Endothelial cell of umbilical vein (primary cell): Measurements from ENCODE around the gene TDRKH.

ENCODE experiments used
- CTCF ChIP-seq, 2 donors: IDR thresholded peaks; 1 replicate in 1 of 2; 2 replicates in 1 of 2; pipeline ENCODE4 v1.5.1; 2011; ENCODE audit warnings: low read length in 2 of 2, mild to moderate bottlenecking in 2 of 2, moderate library complexity in 2 of 2, control low read depth in 1 of 2, inconsistent platforms in 1 of 2, low read depth in 1 of 2; ENCODE audit not compliant: insufficient read depth in 1 of 2; ENCODE audit errors: extremely low read depth in 1 of 2
- EZH2 ChIP-seq: IDR thresholded peaks from 2 replicates; pipeline ENCODE4 v1.6.1; 2012; ENCODE audit warnings: borderline replicate concordance, low read depth, mild to moderate bottlenecking, moderate library complexity, low read length, inconsistent platforms; ENCODE audit not compliant: severe bottlenecking

DNA sequence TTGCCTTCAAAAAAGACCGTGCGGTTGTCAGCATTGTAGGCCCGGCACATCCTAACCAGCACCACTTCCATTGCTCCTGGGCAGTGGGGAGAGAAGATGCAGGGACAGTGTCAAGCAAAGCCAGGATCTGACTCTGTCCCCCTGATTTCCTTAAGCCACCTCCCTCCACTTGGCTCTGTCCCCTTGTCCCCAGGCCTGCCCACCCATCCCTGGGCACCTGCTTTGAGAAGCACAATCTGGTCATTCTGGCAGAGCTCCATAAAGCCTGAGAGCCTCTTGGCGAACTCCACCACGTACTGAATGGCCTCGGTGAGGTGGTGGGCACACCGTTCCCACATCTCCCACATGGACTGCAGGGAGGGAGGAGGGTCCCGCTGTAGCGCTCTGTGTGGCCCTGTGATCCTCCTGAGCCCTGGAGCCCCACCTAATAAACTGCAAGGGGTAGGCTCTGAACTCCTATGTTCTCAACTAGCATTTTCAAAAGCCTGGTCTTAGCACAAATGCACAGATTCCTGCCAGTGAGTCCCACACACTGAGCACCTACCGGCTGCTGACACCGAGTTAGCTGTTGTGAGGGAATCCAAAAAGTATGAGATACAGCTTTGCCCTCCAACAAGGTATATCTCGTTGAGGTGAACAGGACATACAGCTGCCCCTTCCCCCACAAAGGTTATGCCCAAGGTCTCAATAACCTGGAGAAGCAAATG is 23.1 kb upstream of the TDRKH start:
- TF ChIP-seq CTCF (IDR thresholded peaks at IDR 0.05; ENCODE audit: extremely low read depth in 1 of 2, insufficient read depth in 1 of 2, low read depth in 1 of 2, low read length in 2 of 2) (no peak), EZH2 (no peak)
